Fibroblast of the aortic adventitia (primary cell): Measurements from ENCODE around the gene FAAH2. TPM values are rescaled to one million over a fixed set of nuclear protein-coding genes. Genes with fewer than 3 reads are reported as not detected.
"Not testable (repeated sequence)": the region's sequence is repeated elsewhere in the genome, so short reads cannot be mapped to it uniquely, and the experiment has no call there.

Experiments used
- DNase-seq: peaks from one replicate; pipeline ENCODE4 v3.0.0-alpha.2; 2010; ENCODE audit warnings: low read depth
- H3K4me3 ChIP-seq: 2 replicates; pipeline ENCODE4 v1.5.1; 2011; ENCODE audit warnings: low read depth, mild to moderate bottlenecking, control low read depth, low read length, moderate library complexity
- total RNA-seq: library from RNA; depleted of rRNA; stranded (reverse); fragments of >200 nt; gene quantifications from 2 replicates; pipeline ENCODE4 v1.2.3, GENCODE V29; 2012; ENCODE audit warnings: low replicate concordance
- TF ChIP-seq, protein P1 (sequence below): IDR thresholded peaks from 2 replicates; pipeline ENCODE4 v1.5.1; 2011; ENCODE audit warnings: mild to moderate bottlenecking, low read length, control low read depth, inconsistent platforms; ENCODE audit not compliant: insufficient read depth

Gene FAAH2
- total RNA-seq, 1 donor, result under 0.01 TPM

DNA sequence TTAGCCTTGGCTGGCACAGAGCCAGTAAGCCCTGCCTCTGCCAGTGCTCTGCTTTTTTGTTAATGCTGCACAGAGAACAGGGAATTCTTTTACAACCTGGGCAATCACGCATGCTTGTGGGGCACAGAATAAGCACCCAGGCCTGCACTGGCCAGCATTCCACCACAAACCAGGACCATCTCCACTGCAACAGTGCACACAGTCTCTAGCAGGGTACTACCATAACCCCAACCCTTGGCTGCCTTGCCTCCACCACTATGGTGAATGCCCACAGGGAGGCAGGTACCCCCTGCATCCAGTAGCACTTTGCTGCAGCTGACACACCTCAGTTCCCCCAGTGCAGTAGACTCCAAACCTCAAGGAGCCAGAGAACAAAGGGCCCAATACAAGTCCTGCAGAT lies 19.2 kb upstream of the FAAH2 start:
- no peak overlapping the region for H3K4me3 ChIP-seq
- no peak for DNase-seq
- TF ChIP-seq, protein P1, sequence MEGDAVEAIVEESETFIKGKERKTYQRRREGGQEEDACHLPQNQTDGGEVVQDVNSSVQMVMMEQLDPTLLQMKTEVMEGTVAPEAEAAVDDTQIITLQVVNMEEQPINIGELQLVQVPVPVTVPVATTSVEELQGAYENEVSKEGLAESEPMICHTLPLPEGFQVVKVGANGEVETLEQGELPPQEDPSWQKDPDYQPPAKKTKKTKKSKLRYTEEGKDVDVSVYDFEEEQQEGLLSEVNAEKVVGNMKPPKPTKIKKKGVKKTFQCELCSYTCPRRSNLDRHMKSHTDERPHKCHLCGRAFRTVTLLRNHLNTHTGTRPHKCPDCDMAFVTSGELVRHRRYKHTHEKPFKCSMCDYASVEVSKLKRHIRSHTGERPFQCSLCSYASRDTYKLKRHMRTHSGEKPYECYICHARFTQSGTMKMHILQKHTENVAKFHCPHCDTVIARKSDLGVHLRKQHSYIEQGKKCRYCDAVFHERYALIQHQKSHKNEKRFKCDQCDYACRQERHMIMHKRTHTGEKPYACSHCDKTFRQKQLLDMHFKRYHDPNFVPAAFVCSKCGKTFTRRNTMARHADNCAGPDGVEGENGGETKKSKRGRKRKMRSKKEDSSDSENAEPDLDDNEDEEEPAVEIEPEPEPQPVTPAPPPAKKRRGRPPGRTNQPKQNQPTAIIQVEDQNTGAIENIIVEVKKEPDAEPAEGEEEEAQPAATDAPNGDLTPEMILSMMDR, result no peak

DNA sequence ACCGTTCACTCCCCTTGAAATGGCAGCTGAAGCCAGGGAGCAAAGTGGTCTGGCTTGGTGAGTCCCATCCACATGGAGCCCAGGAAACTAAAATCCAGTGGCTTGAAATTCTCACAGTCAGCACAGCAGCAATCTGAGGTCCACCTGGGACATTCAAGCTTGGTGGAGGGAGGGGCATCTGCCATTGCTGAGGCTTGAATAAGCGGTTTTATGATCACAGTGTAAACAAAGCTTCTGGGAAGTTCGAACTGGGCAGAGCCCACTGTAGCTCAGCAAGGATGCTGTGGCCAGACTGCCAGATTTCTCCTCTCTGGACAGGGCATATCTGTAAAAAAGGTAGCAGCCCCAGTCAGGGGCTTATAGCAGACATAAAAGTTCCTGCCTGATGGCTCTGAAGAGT lies 15.5 kb upstream of the FAAH2 start:
- TF ChIP-seq, protein P1, result no peak
- no peak for DNase-seq
- no peak overlapping the region for H3K4me3 ChIP-seq

DNA sequence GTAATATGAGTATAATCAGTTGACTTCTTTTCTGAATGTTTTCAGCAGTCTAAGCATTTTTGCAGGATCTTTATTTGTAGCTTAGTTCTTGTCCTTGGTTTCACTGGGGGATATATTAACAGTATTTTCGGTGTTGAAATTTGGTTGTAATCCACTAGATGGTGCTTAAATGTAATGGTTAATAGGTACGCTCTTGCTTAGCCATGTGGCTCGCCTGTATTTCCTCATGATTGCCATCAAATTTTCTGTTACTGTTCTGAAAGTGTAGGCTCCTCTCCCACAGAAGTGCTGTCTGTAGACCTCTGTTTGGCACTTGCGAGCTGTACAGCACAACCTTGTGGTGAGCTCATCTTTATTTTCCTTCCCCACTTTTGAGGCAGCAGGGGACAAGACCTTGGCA lies 3.9 kb upstream of the FAAH2 start:
- TF ChIP-seq, protein P1, result no peak
- no peak overlapping the region for H3K4me3 ChIP-seq
- no peak for DNase-seq

DNA sequence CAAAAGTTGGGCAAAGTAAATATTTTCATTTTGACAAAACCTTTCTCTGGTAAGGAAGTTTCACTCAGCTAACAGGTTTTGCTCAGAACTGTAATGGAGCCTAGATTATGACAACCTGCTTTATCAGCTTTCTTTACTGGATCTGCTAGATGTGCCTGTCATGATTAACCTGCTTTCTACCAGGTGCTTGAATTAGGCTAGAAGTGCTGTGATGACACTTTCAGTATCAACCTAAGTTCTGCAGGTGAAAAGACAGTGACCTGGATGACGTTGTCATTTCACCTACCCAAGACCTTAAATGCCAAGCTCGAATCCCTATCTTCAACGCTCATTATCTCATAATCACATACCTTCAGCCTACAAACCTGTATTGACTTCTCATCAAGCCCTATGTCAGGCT lies 1.5 kb upstream of the FAAH2 start:
- H3K4me3 ChIP-seq, result no peak overlapping the region
- TF ChIP-seq, protein P1, result no peak
- no peak for DNase-seq

DNA sequence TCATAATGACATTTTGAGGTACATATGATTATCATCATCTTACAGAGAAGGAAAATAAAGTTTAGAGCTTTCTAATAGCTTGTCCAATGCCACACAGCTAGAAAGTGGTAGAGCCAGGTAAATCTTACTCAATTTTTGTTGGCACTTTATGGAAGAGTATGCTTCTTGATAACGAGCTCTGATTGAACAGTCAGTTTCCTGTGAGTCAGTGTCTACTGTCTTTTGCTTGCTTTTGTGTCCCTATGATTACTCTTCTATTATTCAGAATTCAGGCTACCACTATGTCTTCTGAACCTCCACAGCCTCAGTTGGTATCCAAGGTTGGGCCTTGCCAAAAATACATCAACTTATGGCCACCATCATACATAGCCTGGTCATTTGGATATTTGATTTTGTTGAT lies 2.6 kb downstream of the FAAH2 start:
- TF ChIP-seq, protein P1, result no peak
- DNase-seq, result no peak
- no peak overlapping the region for H3K4me3 ChIP-seq

DNA sequence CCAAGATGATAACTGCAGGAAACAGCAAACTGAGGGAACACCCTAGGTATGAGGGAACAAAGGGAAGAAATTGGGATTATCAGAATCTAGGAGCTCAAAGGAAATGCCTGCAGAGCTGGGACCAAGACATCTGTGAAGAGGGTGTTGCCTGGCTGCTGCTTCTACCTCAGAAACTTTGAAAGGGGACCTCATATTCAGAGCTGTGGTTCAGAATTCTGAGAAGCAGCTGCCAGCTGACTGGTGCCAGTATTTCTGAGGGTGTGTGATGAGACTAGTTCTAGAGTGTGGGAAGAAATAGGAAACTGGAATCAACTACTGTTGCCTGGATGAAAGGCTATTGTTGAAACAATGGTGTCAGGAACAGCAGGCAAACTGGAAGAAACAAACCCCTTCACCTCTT lies 8.5 kb downstream of the FAAH2 start:
- no peak for DNase-seq
- TF ChIP-seq, protein P1, result no peak
- H3K4me3 ChIP-seq, result no peak overlapping the region

DNA sequence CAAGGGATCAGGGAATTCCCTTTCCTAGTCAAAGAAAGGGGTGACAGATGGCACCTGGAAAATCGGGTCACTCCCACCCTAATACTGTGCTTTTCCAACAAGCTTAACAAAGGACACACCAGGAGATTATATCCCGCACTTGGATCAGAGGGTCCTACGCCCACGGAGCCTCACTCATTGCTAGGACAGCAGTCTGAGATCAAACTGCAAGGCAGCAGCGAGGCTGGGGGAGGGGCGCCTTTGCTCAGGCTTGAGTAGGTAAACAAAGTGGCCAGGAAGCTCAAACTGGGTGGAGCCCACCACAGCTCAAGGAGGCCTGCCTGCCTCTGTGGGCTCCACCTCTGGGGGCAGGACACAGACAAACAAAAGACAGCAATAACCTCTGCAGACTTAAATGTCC lies 9.2 kb downstream of the FAAH2 start:
- DNase-seq, H3K4me3 ChIP-seq: not testable (repeated sequence)
